HCT116 (cell line): ENCODE results near the gene PSENEN. TPM values are rescaled to one million over a fixed set of nuclear protein-coding genes. Genes with fewer than 3 reads are reported as not detected.

Experiments
- ATAC-seq: fragments of 200-7000 bp; cut with Tn5 transposase; 2 replicates; pipeline ENCODE4 v1.9.1; 2020; ENCODE audit warnings: mild to moderate bottlenecking, moderate library complexity
- BruUV-seq: library from RNA; stranded (reverse); fragments of 400-500 nt; replicated peaks from 2 replicates; lab custom pipeline; 2021; lab: Mats Ljungman, UMichigan
- CTCF ChIA-PET: fragments of 300-600 bp; sonication (Branson Sonifier 250); formaldehyde crosslinking; loops from one replicate; lab custom pipeline; 2021; ENCODE audit warnings: antibody characterized with exemption; lab: Charles Lee
- POLR2A ChIA-PET: fragments of 300-600, 350-600 bp; sonication (Branson Sonifier 250); formaldehyde crosslinking; loops from one replicate; lab custom pipeline; 2021; ENCODE audit warnings: antibody characterized with exemption; lab: Charles Lee
- RAD21 ChIA-PET, 2 experiments: fragments of 300-600 bp; sonication (Branson Sonifier 250); formaldehyde crosslinking; loops; one replicate each; lab custom pipeline; 2023; ENCODE audit warnings: low total read pairs in 2 of 2; ENCODE audit not compliant: uncharacterized antibody in 2 of 2, unreplicated experiment in 2 of 2, low non-redundant PET in 1 of 2; lab: Charles Lee
- DNase-seq: peaks from one replicate; pipeline ENCODE4 v3.0.0-alpha.2; 2010; ENCODE audit warnings: low read depth, low spot score
- H2AFZ ChIP-seq: fragments of 200-600 bp; shearing (Covaris generic), sonication (generic); 2 replicates; pipeline ENCODE4 v1.6.1; 2017; ENCODE audit warnings: low read depth, mixed run types, mixed read lengths, antibody characterized with exemption, low read length; ENCODE audit not compliant: poor library complexity, severe bottlenecking
- H3K27ac ChIP-seq: 2 replicates; pipeline ENCODE4 v1.5.1; 2012; ENCODE audit warnings: low read depth, low read length
- H3K27me3 ChIP-seq: fragments of 200-600 bp; sonication (generic); 2 replicates; pipeline ENCODE4 v1.6.1; 2016; ENCODE audit warnings: mixed run types, low read length, mixed read lengths; ENCODE audit not compliant: insufficient read depth
- H3K36me3 ChIP-seq, 2 experiments: fragments of 200-500 bp in 1 of 2; fragments of 200-600 bp in 1 of 2; sonication (Bioruptor generic) in 1 of 2; sonication (generic) in 1 of 2; 2 replicates each; pipeline versions ENCODE4 v1.5.1 to v1.6.1; 2014 to 2016; ENCODE audit warnings: low read length in 2 of 2, inconsistent platforms in 1 of 2, mixed read lengths in 1 of 2, mixed run types in 1 of 2; ENCODE audit not compliant: insufficient read depth in 2 of 2, control insufficient read depth in 1 of 2
- H3K4me1 ChIP-seq, 2 experiments: fragments of 200-600 bp in 1 of 2; sonication (generic) in 1 of 2; 2 replicates each; pipeline versions ENCODE4 v1.5.1 to v1.6.1; 2012 to 2017; ENCODE audit warnings: low read length in 2 of 2, inconsistent platforms in 1 of 2, mild to moderate bottlenecking in 1 of 2, mixed read lengths in 1 of 2, mixed run types in 1 of 2, moderate library complexity in 1 of 2; ENCODE audit not compliant: insufficient read depth in 2 of 2, control insufficient read depth in 1 of 2
- H3K4me2 ChIP-seq: fragments of 200-600 bp; sonication (generic); 2 replicates; pipeline ENCODE4 v1.6.1; 2017; ENCODE audit warnings: mixed run types, low read length, mixed read lengths
- H3K4me3 ChIP-seq, 2 experiments: fragments of 200-600 bp in 1 of 2; sonication (generic) in 1 of 2; replicated peaks in 1 of 2; 2 replicates each; pipeline ENCODE4 v1.5.1; 2011 to 2016; ENCODE audit warnings: low read length in 2 of 2, control low read depth in 1 of 2, low read depth in 1 of 2, mild to moderate bottlenecking in 1 of 2, mixed read lengths in 1 of 2, mixed run types in 1 of 2
- H3K79me2 ChIP-seq: fragments of 200-600 bp; sonication (generic); 2 replicates; pipeline ENCODE4 v1.6.1; 2017; ENCODE audit warnings: mild to moderate bottlenecking, mixed run types, low read length, moderate library complexity, mixed read lengths; ENCODE audit not compliant: insufficient read depth
- H3K9ac ChIP-seq: fragments of 200-600 bp; sonication (generic); 2 replicates; pipeline ENCODE4 v1.6.1; 2016; ENCODE audit warnings: low read length, mixed read lengths
- H3K9me2 ChIP-seq: fragments of 200-600 bp; sonication (generic), shearing (Covaris generic); 2 replicates; pipeline ENCODE4 v1.6.1; 2017; ENCODE audit warnings: mixed run types, mild to moderate bottlenecking, moderate library complexity; ENCODE audit not compliant: insufficient read depth
- H3K9me3 ChIP-seq, 2 experiments: fragments of 200-500 bp in 1 of 2; fragments of 200-600 bp in 1 of 2; sonication (Bioruptor generic) in 1 of 2; sonication (generic) in 1 of 2; 2 replicates each; pipeline ENCODE4 v1.6.1; 2014 to 2017; ENCODE audit warnings: low read length in 2 of 2, mixed read lengths in 2 of 2, inconsistent platforms in 1 of 2, low read depth in 1 of 2, mild to moderate bottlenecking in 1 of 2, mixed run types in 1 of 2, moderate library complexity in 1 of 2; ENCODE audit not compliant: control insufficient read depth in 1 of 2, insufficient read depth in 1 of 2
- H4K20me1 ChIP-seq: fragments of 200-600 bp; sonication (generic), shearing (Covaris generic); 2 replicates; pipeline ENCODE4 v1.6.1; 2017; ENCODE audit warnings: mixed run types, mild to moderate bottlenecking, moderate library complexity; ENCODE audit not compliant: insufficient read depth
- CBX3 ChIP-seq: IDR thresholded peaks from 2 replicates; pipeline ENCODE4 v1.6.1; 2012; ENCODE audit warnings: low read depth
- EGR1 ChIP-seq: IDR thresholded peaks from 2 replicates; pipeline ENCODE4 v1.6.1; 2012; ENCODE audit warnings: low read depth
- EZH2 ChIP-seq: fragments of 200-600 bp; sonication (generic); IDR thresholded peaks from 2 replicates; pipeline ENCODE4 v1.6.1; 2017; ENCODE audit warnings: antibody characterized with exemption, mixed run types
- FOSL1 ChIP-seq: IDR thresholded peaks from 2 replicates; pipeline ENCODE4 v1.6.1; 2012; ENCODE audit warnings: low read depth
- JUND ChIP-seq: IDR thresholded peaks from 2 replicates; pipeline ENCODE4 v1.6.1; 2012
- MAX ChIP-seq: IDR thresholded peaks from 2 replicates; pipeline ENCODE4 v1.6.1; 2012
- POLR2A ChIP-seq: IDR thresholded peaks from 2 replicates; pipeline ENCODE4 v1.7.0; 2011; ENCODE audit warnings: borderline replicate concordance; ENCODE audit not compliant: insufficient read depth, insufficient read length; ENCODE audit errors: extremely low read depth
- POLR2AphosphoS5 ChIP-seq: IDR thresholded peaks from 2 replicates; pipeline ENCODE4 v1.6.1; 2011; ENCODE audit warnings: mild to moderate bottlenecking, low read depth, low read length, moderate library complexity
- RAD21 ChIP-seq: IDR thresholded peaks from 2 replicates; pipeline ENCODE4 v1.6.1; 2012; ENCODE audit warnings: low read depth, mild to moderate bottlenecking
- REST ChIP-seq: IDR thresholded peaks from 2 replicates; pipeline ENCODE4 v1.6.1; 2012; ENCODE audit warnings: low read depth
- SIN3A ChIP-seq: IDR thresholded peaks from 2 replicates; pipeline ENCODE4 v1.6.1; 2012; ENCODE audit warnings: low read depth
- SP1 ChIP-seq: IDR thresholded peaks from 2 replicates; pipeline ENCODE4 v1.6.1; 2012; ENCODE audit warnings: low read depth
- YY1 ChIP-seq: IDR thresholded peaks from 2 replicates; pipeline ENCODE4 v1.6.1; 2011; ENCODE audit warnings: low read length, low read depth, moderate library complexity, mild to moderate bottlenecking; ENCODE audit not compliant: insufficient replicate concordance; ENCODE audit errors: extremely low read depth
- ZBTB33 ChIP-seq: IDR thresholded peaks from 2 replicates; pipeline ENCODE4 v1.6.1; 2011; ENCODE audit warnings: mild to moderate bottlenecking, low read length, moderate library complexity; ENCODE audit not compliant: insufficient replicate concordance; ENCODE audit errors: extremely low read depth
- ZFX ChIP-seq: fragments of 450-650 bp; IDR thresholded peaks from 2 replicates; pipeline ENCODE4 v1.6.1; 2017
- ZNF274 ChIP-seq: fragments of 200-500 bp; sonication (Bioruptor generic); IDR thresholded peaks from 2 replicates; pipeline ENCODE4 v1.6.1; 2014; ENCODE audit warnings: mild to moderate bottlenecking, low read depth, low read length, inconsistent platforms
- intact Hi-C: fragments of 100-400 bp; cut with micrococcal nuclease; formaldehyde crosslinking; loops from 2 replicates; pipeline ENCODE4 v1.10.0; 2022
- total RNA-seq: library from RNA; stranded (reverse); gene quantifications from one replicate; pipeline ENCODE4 v1.2.1, GENCODE V29; 2021; ENCODE audit not compliant: unreplicated experiment

The PSENEN gene
- total RNA-seq, 1 experiment from 2014 or later: 55.3 TPM

GRCh38 chr19:35727956-35728706, 17.3 kb upstream of the PSENEN start:
- ChIA-PET RAD21 (no interaction called here), CTCF (no interaction called here), POLR2A (interaction anchor here (1.1 kb wide), 1 partner anchor 13 kb away, joined by 3 read pairs; no protein-coding TSS in a partner anchor)
- DNase-seq (no peak), ATAC-seq (no peak)
- no peaks in the 10 kb centered on the region for H3K79me2 ChIP-seq
- peaks cover 60 to 73% of the 10 kb centered on the region in 2 experiments for H3K36me3 ChIP-seq
- TF ChIP-seq JUND (no peak), CBX3 (no peak), POLR2AphosphoS5 (no peak), REST (no peak), ZBTB33 (no peak), MAX (no peak), ZFX (no peak), SP1 (no peak), EGR1 (no peak), POLR2A (no peak), YY1 (no peak), SIN3A (no peak), ZNF274 (no peak), EZH2 (no peak), FOSL1 (no peak), RAD21 (no peak)
- H3K9me2 ChIP-seq: no peaks in the 10 kb centered on the region
- no peak overlapping the region for H3K27ac ChIP-seq
- intact Hi-C loops: no loop called here
- no peak overlapping the region for H3K4me2 ChIP-seq
- H3K27me3 ChIP-seq: no peaks in the 10 kb centered on the region
- H3K4me3 ChIP-seq: no peak overlapping the region
- no TSS peak for BruUV-seq
- H4K20me1 ChIP-seq: no peaks in the 10 kb centered on the region
- no peak overlapping the region for H3K9ac ChIP-seq
- no peaks in the 10 kb centered on the region for H3K9me3 ChIP-seq
- H2AFZ ChIP-seq: no peak overlapping the region
- no peaks in the 10 kb centered on the region for H3K4me1 ChIP-seq
